ENCODE measurements around the gene CDKN2A. TPM values are rescaled to one million over a fixed set of nuclear protein-coding genes. Genes with fewer than 3 reads are reported as not detected.

Gene CDKN2A
- total RNA-seq, 1 experiment from 2014 or later: 273 TPM

DNA sequence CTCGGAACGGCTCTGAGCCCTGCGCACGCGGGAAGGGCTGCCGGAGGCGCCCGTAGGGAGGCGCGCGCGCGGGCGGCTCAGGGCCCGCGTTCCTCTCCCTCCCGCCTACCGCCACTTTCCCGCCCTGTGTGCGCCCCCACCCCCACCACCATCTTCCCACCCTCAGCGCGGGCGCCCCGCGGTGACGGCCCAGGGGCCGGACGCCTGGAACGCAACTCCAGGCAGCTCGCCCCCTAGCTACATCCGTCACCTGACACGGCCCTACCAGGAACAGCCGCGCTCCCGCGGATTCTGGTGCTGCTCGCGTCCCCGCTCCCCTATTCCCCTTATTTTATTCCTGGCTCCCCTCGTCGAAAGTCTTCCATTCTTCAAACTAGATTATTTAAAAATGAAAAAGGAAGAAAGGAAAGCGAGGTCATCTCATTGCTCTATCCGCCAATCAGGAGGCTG is 389 bp upstream of the CDKN2A start, which contains the start of gene CDKN2B-AS1:
Gene CDKN2B-AS1 (plus strand): TSS at position 236 of the 450 bp plus-strand sequence.
- Histone ChIP-seq H3K9me2 (replicated peaks; ENCODE audit: low read length) (no peaks in the 10 kb centered on the region), H3K27me3 (ENCODE audit: low read length) (no peaks in the 10 kb centered on the region), H3K9me3 (ENCODE audit: low read length) (no peaks in the 10 kb centered on the region), H3K27ac (ENCODE audit: low read length) (peak within 1 kb of the TSS; percentile 89), H3K36me3 (ENCODE audit: low read depth, low read length) (peaks cover 5% of the 10 kb centered on the region), H3K4me3 (ENCODE audit: low read length) (peak within 1 kb of the TSS; percentile 96), H3K9ac (ENCODE audit: low read length) (peak within 1 kb of the TSS; percentile 99), H3K4me1 (ENCODE audit: insufficient read depth, low read length) (peaks cover 31% of the 10 kb centered on the region), H3K79me2 (ENCODE audit: low read length) (peaks cover 90% of the 10 kb centered on the region), H3K4me2 (ENCODE audit: low read length) (peak within 1 kb of the TSS; percentile 98), H4K20me1 (ENCODE audit: low read length) (0 out of 2 replicates have a peak, but pooled peaks cover 4% of the 10 kb centered on the region), H3F3A (ENCODE audit: low read length, unreplicated experiment) (no peaks in the 10 kb centered on the region), H2AFZ (ENCODE audit: low read length) (peak within 1 kb of the TSS; percentile 79)
- intact Hi-C loops (cut with micrococcal nuclease): loop anchor here (1.0 to 10.0 kb wide), 3 partner anchors 162 to 450 kb away; partner anchors contain the start of gene DMRTA1
- CTCF ChIA-PET: interaction anchor here (0.6 to 0.7 kb wide), 3 partner anchors 12 to 313 kb away, joined by 3 to 9 read pairs (median 3); no protein-coding TSS in a partner anchor
- BruUV-seq (replicated peaks): no TSS peak
- POLR2A ChIA-PET (ENCODE audit: unreplicated experiment): interaction anchor here (1.0 kb wide), 1 partner anchor 93 kb away, joined by 3 read pairs; no protein-coding TSS in a partner anchor
- DNase-seq: peak; percentile 78
- TF ChIP-seq, protein P1, sequence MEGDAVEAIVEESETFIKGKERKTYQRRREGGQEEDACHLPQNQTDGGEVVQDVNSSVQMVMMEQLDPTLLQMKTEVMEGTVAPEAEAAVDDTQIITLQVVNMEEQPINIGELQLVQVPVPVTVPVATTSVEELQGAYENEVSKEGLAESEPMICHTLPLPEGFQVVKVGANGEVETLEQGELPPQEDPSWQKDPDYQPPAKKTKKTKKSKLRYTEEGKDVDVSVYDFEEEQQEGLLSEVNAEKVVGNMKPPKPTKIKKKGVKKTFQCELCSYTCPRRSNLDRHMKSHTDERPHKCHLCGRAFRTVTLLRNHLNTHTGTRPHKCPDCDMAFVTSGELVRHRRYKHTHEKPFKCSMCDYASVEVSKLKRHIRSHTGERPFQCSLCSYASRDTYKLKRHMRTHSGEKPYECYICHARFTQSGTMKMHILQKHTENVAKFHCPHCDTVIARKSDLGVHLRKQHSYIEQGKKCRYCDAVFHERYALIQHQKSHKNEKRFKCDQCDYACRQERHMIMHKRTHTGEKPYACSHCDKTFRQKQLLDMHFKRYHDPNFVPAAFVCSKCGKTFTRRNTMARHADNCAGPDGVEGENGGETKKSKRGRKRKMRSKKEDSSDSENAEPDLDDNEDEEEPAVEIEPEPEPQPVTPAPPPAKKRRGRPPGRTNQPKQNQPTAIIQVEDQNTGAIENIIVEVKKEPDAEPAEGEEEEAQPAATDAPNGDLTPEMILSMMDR (conservative IDR thresholded peaks at IDR 0.05; ENCODE audit: low read depth, low read length): peak; percentile 22; the same call in 1 of the 2 replicates
- TF ChIP-seq EZH2 (IDR thresholded peaks at IDR 0.05; ENCODE audit: low read length, unreplicated experiment): no peak
- peak; percentile 64 for ATAC-seq

DNA sequence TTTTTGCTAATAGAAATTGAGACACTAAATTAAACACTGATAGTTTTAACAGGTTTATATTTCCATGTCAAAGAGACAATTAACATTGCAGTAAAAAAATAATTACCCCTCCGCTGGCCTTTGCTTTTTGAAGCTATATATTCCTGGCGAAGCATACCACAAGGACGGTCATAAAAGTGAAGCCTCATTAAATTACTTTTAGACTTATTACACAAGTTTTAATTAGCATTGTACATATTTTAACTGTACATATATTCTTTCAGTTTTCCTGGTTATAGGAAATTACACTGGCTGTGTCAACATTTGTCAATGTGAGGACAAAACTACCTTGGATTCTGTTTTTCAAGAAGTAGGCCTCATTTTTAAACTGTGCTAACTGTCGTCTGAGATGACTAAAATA is 1.2 kb downstream of the CDKN2A start:
- peak overlapping the region; percentile 96 for H3K4me3 ChIP-seq (ENCODE audit: low read length)
- no peaks in the 10 kb centered on the region for H3F3A ChIP-seq (ENCODE audit: low read length, unreplicated experiment)
- ATAC-seq (no peak), DNase-seq (no peak)
- H3K27ac ChIP-seq (ENCODE audit: low read length): peak overlapping the region; percentile 89
- CTCF ChIA-PET: no interaction called here
- H3K36me3 ChIP-seq (ENCODE audit: low read depth, low read length): peaks cover 8% of the 10 kb centered on the region
- H3K4me2 ChIP-seq (ENCODE audit: low read length): peak overlapping the region; percentile 94
- H3K4me1 ChIP-seq (ENCODE audit: insufficient read depth, low read length): peaks cover 33% of the 10 kb centered on the region
- H4K20me1 ChIP-seq (ENCODE audit: low read length): 0 out of 2 replicates have a peak, but pooled peaks cover 4% of the 10 kb centered on the region
- peak overlapping the region; percentile 99 for H3K9ac ChIP-seq (ENCODE audit: low read length)
- H2AFZ ChIP-seq (ENCODE audit: low read length): no peak overlapping the region
- TF ChIP-seq EZH2phosphoT487 (IDR thresholded peaks at IDR 0.05; ENCODE audit: borderline replicate concordance, low read length) (no peak), EZH2 (IDR thresholded peaks at IDR 0.05; ENCODE audit: low read length, unreplicated experiment) (no peak)
- TF ChIP-seq, protein P1 (conservative IDR thresholded peaks at IDR 0.05; ENCODE audit: low read depth, low read length): no peak
- no peaks in the 10 kb centered on the region for H3K9me2 ChIP-seq (replicated peaks; ENCODE audit: low read length)
- H3K9me3 ChIP-seq (ENCODE audit: low read length): no peaks in the 10 kb centered on the region
- intact Hi-C loops (cut with micrococcal nuclease): loop anchor here (5.0 to 10.0 kb wide), 2 partner anchors 161 to 452 kb away; partner anchors contain the start of gene DMRTA1
- H3K27me3 ChIP-seq (ENCODE audit: low read length): no peaks in the 10 kb centered on the region
- POLR2A ChIA-PET (ENCODE audit: unreplicated experiment): interaction anchor here (0.6 kb wide), 1 partner anchor 454 kb away, joined by 3 read pairs; the partner anchor contains the start of gene DMRTA1
- no TSS peak for BruUV-seq (replicated peaks)
- peaks cover 96% of the 10 kb centered on the region for H3K79me2 ChIP-seq (ENCODE audit: low read length)
